Measurements from ENCODE around the gene PKMYT1. TPM values are rescaled to one million over a fixed set of nuclear protein-coding genes. Genes with fewer than 3 reads are reported as not detected.

Gene PKMYT1
- total RNA-seq, 1 donor from 2014 or later: 4.6 TPM

DNA sequence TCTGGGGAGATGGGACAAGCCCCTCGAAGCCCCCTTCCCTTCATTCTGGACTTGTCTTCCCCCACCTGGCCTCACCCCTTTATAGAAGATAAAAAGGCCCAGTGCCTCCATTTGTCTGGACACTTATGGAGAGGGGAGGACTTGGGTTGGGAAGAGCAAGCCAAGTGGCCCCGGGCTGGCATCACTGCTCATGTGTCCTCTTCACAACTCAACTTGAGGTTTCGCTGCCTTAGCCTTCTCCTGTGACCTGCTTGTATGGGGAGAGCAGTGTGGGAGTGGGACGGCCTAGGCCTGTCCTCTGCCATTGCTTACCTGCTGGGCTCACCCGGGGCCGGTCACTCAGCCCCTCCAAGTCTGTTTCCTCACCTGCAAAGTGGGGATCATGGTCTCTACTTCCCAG, 9.7 kb downstream of the PKMYT1 start:
- peaks cover 17% of the 10 kb centered on the region for H3K4me1 Mint-ChIP-seq
- no peak overlapping the region for H3K9ac ChIP-seq
- no peak overlapping the region for H2AFZ ChIP-seq (replicated peaks)

DNA sequence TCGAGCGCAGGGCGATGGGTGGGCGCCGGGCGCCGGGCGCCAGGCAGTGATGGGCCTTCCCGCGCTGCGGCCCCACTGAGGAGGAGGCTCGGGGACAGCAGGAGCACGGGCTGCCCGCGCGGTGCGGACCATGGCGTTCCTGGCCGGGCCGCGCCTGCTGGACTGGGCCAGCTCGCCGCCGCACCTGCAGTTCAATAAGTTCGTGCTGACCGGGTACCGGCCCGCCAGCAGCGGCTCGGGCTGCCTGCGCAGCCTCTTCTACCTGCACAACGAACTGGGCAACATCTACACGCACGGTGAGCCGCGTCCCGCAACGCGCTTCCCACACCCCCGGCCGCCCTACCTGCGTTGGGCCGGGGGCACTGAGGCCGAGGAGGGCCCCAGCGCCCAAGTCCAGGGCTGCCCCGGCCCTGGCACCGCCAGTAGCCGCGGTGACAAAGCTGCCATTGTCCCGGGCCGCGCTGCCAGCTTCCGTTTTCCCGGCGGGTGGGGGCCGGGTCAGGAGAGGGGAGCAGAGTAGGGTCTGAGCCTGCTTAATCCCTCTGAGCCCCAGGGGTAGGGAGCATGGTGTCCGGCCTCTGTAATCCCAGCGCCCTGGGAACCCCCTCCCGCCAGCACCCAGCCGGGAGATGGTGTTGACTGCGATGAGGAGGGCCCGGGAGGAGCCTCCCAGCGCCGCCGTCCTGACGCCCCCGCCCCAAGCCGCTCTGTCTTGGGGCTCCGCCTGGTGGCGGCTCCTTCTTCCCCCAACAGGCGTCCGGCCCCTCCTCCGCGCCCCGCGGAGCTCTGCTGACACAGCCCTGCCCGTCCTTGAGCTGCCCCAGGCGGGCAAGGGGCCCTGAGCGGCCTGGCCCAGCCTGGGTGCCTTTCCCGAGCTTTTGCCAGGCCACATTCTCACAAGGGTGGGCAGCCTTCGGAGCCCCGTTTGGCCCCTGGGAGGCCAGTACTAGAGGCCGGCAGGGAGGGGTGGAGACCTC, 10.4 kb downstream of the PKMYT1 start:
- Histone ChIP-seq H3K27ac (no peak overlapping the region), H2AFZ (replicated peaks) (peak overlapping the region; percentile 27)

More for the DNA sequence above, 9.7 kb downstream of the PKMYT1 start:
- Mint-ChIP-seq H3K36me3 (peaks cover 5% of the 10 kb centered on the region), H3K27me3 (ENCODE audit: insufficient read depth, low read depth) (peaks cover 12% of the 10 kb centered on the region), H3K4me3 (peak overlapping the region; percentile 82), H3K27ac (no peak overlapping the region), H3K9me3 (peaks cover 5% of the 10 kb centered on the region)
- H3K27ac ChIP-seq: no peak overlapping the region
- H3K79me2 ChIP-seq (ENCODE audit: low read depth): no peaks in the 10 kb centered on the region
- H3F3A ChIP-seq (ENCODE audit: low read depth): peaks cover 26% of the 10 kb centered on the region
- peaks cover 70% of the 10 kb centered on the region for H4K20me1 ChIP-seq (ENCODE audit: low read depth)
- no peak for DNase-seq (ENCODE audit: low spot score)
- H3K4me2 ChIP-seq: peak overlapping the region; percentile 91
- H3K4me3 ChIP-seq: peak overlapping the region; percentile 81
- H3K36me3 ChIP-seq: no peaks in the 10 kb centered on the region
- TF ChIP-seq EZH2 (IDR thresholded peaks at IDR 0.05) (no peak), EZH2phosphoT487 (IDR thresholded peaks at IDR 0.05) (no peak)
- TF ChIP-seq, protein P1, sequence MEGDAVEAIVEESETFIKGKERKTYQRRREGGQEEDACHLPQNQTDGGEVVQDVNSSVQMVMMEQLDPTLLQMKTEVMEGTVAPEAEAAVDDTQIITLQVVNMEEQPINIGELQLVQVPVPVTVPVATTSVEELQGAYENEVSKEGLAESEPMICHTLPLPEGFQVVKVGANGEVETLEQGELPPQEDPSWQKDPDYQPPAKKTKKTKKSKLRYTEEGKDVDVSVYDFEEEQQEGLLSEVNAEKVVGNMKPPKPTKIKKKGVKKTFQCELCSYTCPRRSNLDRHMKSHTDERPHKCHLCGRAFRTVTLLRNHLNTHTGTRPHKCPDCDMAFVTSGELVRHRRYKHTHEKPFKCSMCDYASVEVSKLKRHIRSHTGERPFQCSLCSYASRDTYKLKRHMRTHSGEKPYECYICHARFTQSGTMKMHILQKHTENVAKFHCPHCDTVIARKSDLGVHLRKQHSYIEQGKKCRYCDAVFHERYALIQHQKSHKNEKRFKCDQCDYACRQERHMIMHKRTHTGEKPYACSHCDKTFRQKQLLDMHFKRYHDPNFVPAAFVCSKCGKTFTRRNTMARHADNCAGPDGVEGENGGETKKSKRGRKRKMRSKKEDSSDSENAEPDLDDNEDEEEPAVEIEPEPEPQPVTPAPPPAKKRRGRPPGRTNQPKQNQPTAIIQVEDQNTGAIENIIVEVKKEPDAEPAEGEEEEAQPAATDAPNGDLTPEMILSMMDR (IDR thresholded peaks at IDR 0.05): no peak
- H3K4me1 ChIP-seq: peaks cover 4% of the 10 kb centered on the region
- H3K9me3 ChIP-seq (ENCODE audit: low read depth): no peaks in the 10 kb centered on the region
- peaks cover 33% of the 10 kb centered on the region for H3K27me3 ChIP-seq

DNA sequence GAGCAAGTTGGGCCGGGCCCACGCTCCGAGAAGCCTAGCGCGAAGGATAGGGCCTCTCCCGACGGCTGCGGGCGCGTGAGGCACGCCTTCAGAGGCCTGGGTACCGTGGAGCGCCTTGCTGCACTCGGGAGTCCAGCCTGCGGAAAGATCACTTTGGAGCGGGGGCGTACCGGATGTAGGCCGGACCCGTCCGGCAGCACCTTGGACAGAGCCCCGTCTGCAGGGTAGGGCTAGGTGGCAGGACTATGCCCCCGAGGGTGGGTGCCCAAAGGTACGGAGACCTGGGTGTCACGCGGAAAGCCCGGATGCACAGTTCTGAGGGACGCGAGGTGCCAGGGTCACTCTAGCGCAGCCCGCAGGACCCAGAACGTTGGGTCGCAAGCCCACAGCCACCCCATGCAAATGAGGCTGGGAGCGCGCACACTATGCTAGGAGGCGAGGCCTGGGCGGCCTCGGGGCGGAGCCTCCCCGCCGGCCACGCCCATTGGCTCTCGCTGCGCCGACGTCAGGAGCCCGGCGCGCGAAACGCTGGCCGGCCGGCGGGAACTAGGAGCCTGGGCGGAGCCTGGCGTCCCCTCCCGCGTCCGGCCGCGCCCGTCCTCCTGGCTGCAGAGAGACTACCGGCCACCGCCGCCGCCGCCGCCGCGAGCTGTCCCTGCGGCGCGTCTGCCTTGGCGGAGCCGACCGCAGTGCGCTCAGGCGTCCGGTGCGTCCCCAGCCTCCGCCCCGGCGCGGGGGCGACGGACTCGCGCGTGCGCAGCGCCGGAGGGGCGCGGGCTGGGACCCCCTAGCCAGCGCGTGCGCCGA, 11.3 kb downstream of the PKMYT1 start, which contains the start of gene PAQR4:
Gene PAQR4, plus strand, starts transcription at position 611 of the 807 bp plus-strand sequence. CDS start 327 bp downstream, outside the sequence.
- peak; percentile 98 for DNase-seq (ENCODE audit: low spot score)
- peak within 1 kb of the TSS; percentile 81 for H3K4me3 ChIP-seq
- no peak within 1 kb of the TSS for H3K27ac ChIP-seq
- peaks cover 12% of the 10 kb centered on the region for H3K27me3 Mint-ChIP-seq (ENCODE audit: insufficient read depth, low read depth)
- H3K36me3 Mint-ChIP-seq: peaks cover 5% of the 10 kb centered on the region
- H4K20me1 ChIP-seq (ENCODE audit: low read depth): peaks cover 71% of the 10 kb centered on the region
- H3K4me2 ChIP-seq: peak within 1 kb of the TSS; percentile 91
- H3K36me3 ChIP-seq: no peaks in the 10 kb centered on the region
- H3K27ac Mint-ChIP-seq: no peak within 1 kb of the TSS
- no peak for TF ChIP-seq EZH2 (IDR thresholded peaks at IDR 0.05)
- no peak for TF ChIP-seq EZH2phosphoT487 (IDR thresholded peaks at IDR 0.05)
- TF ChIP-seq, protein P1 (IDR thresholded peaks at IDR 0.05): no peak
- H3F3A ChIP-seq (ENCODE audit: low read depth): peaks cover 41% of the 10 kb centered on the region
- H3K4me1 ChIP-seq: peaks cover 12% of the 10 kb centered on the region
- H3K79me2 ChIP-seq (ENCODE audit: low read depth): no peaks in the 10 kb centered on the region
- H2AFZ ChIP-seq (replicated peaks): peak within 1 kb of the TSS; percentile 27
- H3K9me3 ChIP-seq (ENCODE audit: low read depth): no peaks in the 10 kb centered on the region
- H3K27me3 ChIP-seq: peaks cover 49% of the 10 kb centered on the region
- H3K4me1 Mint-ChIP-seq: peaks cover 19% of the 10 kb centered on the region
- H3K9me3 Mint-ChIP-seq: peaks cover 5% of the 10 kb centered on the region
- H3K4me3 Mint-ChIP-seq: peak within 1 kb of the TSS; percentile 82
- no peak within 1 kb of the TSS for H3K9ac ChIP-seq

More for the DNA sequence above, 10.4 kb downstream of the PKMYT1 start:
- Histone ChIP-seq H3K4me2 (peak overlapping the region; percentile 91), H4K20me1 (ENCODE audit: low read depth) (peaks cover 76% of the 10 kb centered on the region), H3K27me3 (peaks cover 40% of the 10 kb centered on the region), H3K79me2 (ENCODE audit: low read depth) (no peaks in the 10 kb centered on the region), H3K4me3 (peak overlapping the region; percentile 81), H3K9ac (no peak overlapping the region), H3K36me3 (no peaks in the 10 kb centered on the region), H3K9me3 (ENCODE audit: low read depth) (no peaks in the 10 kb centered on the region), H3F3A (ENCODE audit: low read depth) (peaks cover 32% of the 10 kb centered on the region), H3K4me1 (peaks cover 4% of the 10 kb centered on the region)
- Mint-ChIP-seq H3K27ac (no peak overlapping the region), H3K4me1 (peaks cover 17% of the 10 kb centered on the region), H3K9me3 (peaks cover 5% of the 10 kb centered on the region), H3K36me3 (peaks cover 5% of the 10 kb centered on the region), H3K27me3 (ENCODE audit: insufficient read depth, low read depth) (peaks cover 12% of the 10 kb centered on the region), H3K4me3 (peak overlapping the region; percentile 82)
- DNase-seq (ENCODE audit: low spot score): peak; percentile 85
- TF ChIP-seq EZH2phosphoT487 (IDR thresholded peaks at IDR 0.05): no peak
- TF ChIP-seq, protein P1 (IDR thresholded peaks at IDR 0.05): peak; percentile 57

Measured in neural progenitor cell (in vitro differentiated cells).